ENCODE results near the gene ITGB1.

- TF ChIP-seq CTCF (IDR thresholded peaks at IDR 0.05; ENCODE audit: low read depth, low read length, poor library complexity, severe bottlenecking) (no peak), EZH2phosphoT487 (IDR thresholded peaks at IDR 0.05; ENCODE audit: borderline replicate concordance, low read length) (no peak)
Observed at GRCh38 chr10:32909456-32909855, 48.6 kb downstream of the ITGB1 start.

Measured in DOHH2 (cell line).